Measurements from ENCODE around the gene METTL25B.

Gene METTL25B

GRCh38 chr1:156744344-156744743 is 16.1 kb downstream of the METTL25B start:
- H2BK120ac ChIP-seq (ENCODE audit: insufficient read depth, low read length, poor library complexity) = no peak overlapping the region
- no peak overlapping the region for H4K12ac ChIP-seq (ENCODE audit: low read depth, low read length)
- H3K9me3 ChIP-seq (ENCODE audit: insufficient read depth, low read depth, low read length) = no peaks in the 10 kb centered on the region
- peak overlapping the region; percentile 32 for H3K9ac ChIP-seq (ENCODE audit: low read length)
- no peak overlapping the region for H2AK5ac ChIP-seq (ENCODE audit: low read length)
- H3K23ac ChIP-seq (ENCODE audit: low read length) = no peak overlapping the region
- WGBS (ENCODE audit: extremely low coverage, insufficient coverage, insufficient read length) = no CpG with 5 or more reads among the region's 12 CpGs
- peaks cover 31% of the 10 kb centered on the region for H3K79me1 ChIP-seq (ENCODE audit: low read length)
- H2BK12ac ChIP-seq (ENCODE audit: low read length) = no peak overlapping the region
- peaks cover 27 to 36% of the 10 kb centered on the region in 2 experiments for H3K36me3 ChIP-seq (ENCODE audit: control insufficient read depth in 1 of 2, insufficient read depth in 2 of 2, low read length in 2 of 2)
- H3K27me3 ChIP-seq (ENCODE audit: insufficient read depth, low read length) = no peaks in the 10 kb centered on the region
- no peak overlapping the region for H3K27ac ChIP-seq (ENCODE audit: low read depth, low read length)
- no peak overlapping the region for H2AFZ ChIP-seq (ENCODE audit: insufficient read depth, low read length, poor library complexity)
- H3K79me2 ChIP-seq (ENCODE audit: control insufficient read depth, insufficient read depth, low read length, poor library complexity) = peaks cover 32% of the 10 kb centered on the region
- DNase-seq = no peak
- H4K91ac ChIP-seq (ENCODE audit: low read depth, low read length) = no peak overlapping the region
- H3K4me3 ChIP-seq (ENCODE audit: low read depth, low read length) = no peak overlapping the region
- H2BK5ac ChIP-seq (ENCODE audit: low read depth, low read length, poor library complexity) = no peak overlapping the region
- no peak overlapping the region for H3K18ac ChIP-seq (ENCODE audit: low read length)
- H3K4me1 ChIP-seq (ENCODE audit: control insufficient read depth in 1 of 2, insufficient read depth in 2 of 2, low read length in 2 of 2) = peaks cover 34 to 36% of the 10 kb centered on the region in 2 experiments
- H3K14ac ChIP-seq (ENCODE audit: low read length) = no peak overlapping the region
- no peak overlapping the region for H3K4me2 ChIP-seq (ENCODE audit: low read length)
- no peak overlapping the region for H4K8ac ChIP-seq (ENCODE audit: low read depth, low read length)
- H3K4ac ChIP-seq (ENCODE audit: low read depth, low read length) = no peak overlapping the region

- no peak overlapping the region for H3K14ac ChIP-seq (ENCODE audit: low read length)
- H3K9ac ChIP-seq (ENCODE audit: low read length) = peak overlapping the region; percentile 32
- H3K36me3 ChIP-seq (ENCODE audit: control insufficient read depth in 1 of 2, insufficient read depth in 2 of 2, low read length in 2 of 2) = peaks cover 33 to 40% of the 10 kb centered on the region in 2 experiments
- H2AK5ac ChIP-seq (ENCODE audit: low read length) = no peak overlapping the region
- no peak overlapping the region for H3K23ac ChIP-seq (ENCODE audit: low read length)
- H3K18ac ChIP-seq (ENCODE audit: low read length) = peak overlapping the region; percentile 33
- peak overlapping the region; percentile 48 for H4K12ac ChIP-seq (ENCODE audit: low read depth, low read length)
- peak overlapping the region; percentile 57 for H4K8ac ChIP-seq (ENCODE audit: low read depth, low read length)
- no peaks in the 10 kb centered on the region for H3K27me3 ChIP-seq (ENCODE audit: insufficient read depth, low read length)
- no peak overlapping the region for H3K4me3 ChIP-seq (ENCODE audit: low read depth, low read length)
- no peak overlapping the region for H3K27ac ChIP-seq (ENCODE audit: low read depth, low read length)
- no peak for DNase-seq
- H2BK12ac ChIP-seq (ENCODE audit: low read length) = peak overlapping the region; percentile 19
- H3K4me1 ChIP-seq (ENCODE audit: control insufficient read depth in 1 of 2, insufficient read depth in 2 of 2, low read length in 2 of 2) = peaks cover 40 to 42% of the 10 kb centered on the region in 2 experiments
- no CpG with 5 or more reads among the region's 14 CpGs for WGBS (ENCODE audit: extremely low coverage, insufficient coverage, insufficient read length)
- no peak overlapping the region for H3K4me2 ChIP-seq (ENCODE audit: low read length)
- no peak overlapping the region for H4K91ac ChIP-seq (ENCODE audit: low read depth, low read length)
- no peak overlapping the region for H2AFZ ChIP-seq (ENCODE audit: insufficient read depth, low read length, poor library complexity)
- no peak overlapping the region for H2BK5ac ChIP-seq (ENCODE audit: low read depth, low read length, poor library complexity)
- peaks cover 38% of the 10 kb centered on the region for H3K79me2 ChIP-seq (ENCODE audit: control insufficient read depth, insufficient read depth, low read length, poor library complexity)
- H3K9me3 ChIP-seq (ENCODE audit: insufficient read depth, low read depth, low read length) = no peaks in the 10 kb centered on the region
- H3K4ac ChIP-seq (ENCODE audit: low read depth, low read length) = peak overlapping the region; percentile 93
- no peak overlapping the region for H2BK120ac ChIP-seq (ENCODE audit: insufficient read depth, low read length, poor library complexity)
- peaks cover 31% of the 10 kb centered on the region for H3K79me1 ChIP-seq (ENCODE audit: low read length)
Observed at GRCh38 chr1:156744786-156745419, 16.6 kb downstream of the METTL25B start.

- H2BK12ac ChIP-seq (ENCODE audit: low read length) = no peak overlapping the region
- H3K14ac ChIP-seq (ENCODE audit: low read length) = no peak overlapping the region
- no peak for DNase-seq
- no CpG with 5 or more reads among the region's 3 CpGs for WGBS (ENCODE audit: extremely low coverage, insufficient coverage, insufficient read length)
- H3K79me2 ChIP-seq (ENCODE audit: control insufficient read depth, insufficient read depth, low read length, poor library complexity) = peaks cover 48% of the 10 kb centered on the region
- H2BK5ac ChIP-seq (ENCODE audit: low read depth, low read length, poor library complexity) = peak overlapping the region; percentile 2
- no peak overlapping the region for H3K27ac ChIP-seq (ENCODE audit: low read depth, low read length)
- H3K27me3 ChIP-seq (ENCODE audit: insufficient read depth, low read length) = no peaks in the 10 kb centered on the region
- peaks cover 37% of the 10 kb centered on the region for H3K79me1 ChIP-seq (ENCODE audit: low read length)
- no peak overlapping the region for H2AK5ac ChIP-seq (ENCODE audit: low read length)
- peaks cover 33 to 40% of the 10 kb centered on the region in 2 experiments for H3K36me3 ChIP-seq (ENCODE audit: control insufficient read depth in 1 of 2, insufficient read depth in 2 of 2, low read length in 2 of 2)
- H3K4me3 ChIP-seq (ENCODE audit: low read depth, low read length) = no peak overlapping the region
- no peak overlapping the region for H4K12ac ChIP-seq (ENCODE audit: low read depth, low read length)
- no peak overlapping the region for H2BK120ac ChIP-seq (ENCODE audit: insufficient read depth, low read length, poor library complexity)
- peak overlapping the region; percentile 67 for H3K4me2 ChIP-seq (ENCODE audit: low read length)
- H3K9me3 ChIP-seq (ENCODE audit: insufficient read depth, low read depth, low read length) = peaks cover 2% of the 10 kb centered on the region
- peak overlapping the region; percentile 93 for H3K4ac ChIP-seq (ENCODE audit: low read depth, low read length)
- no peak overlapping the region for H3K18ac ChIP-seq (ENCODE audit: low read length)
- H2AFZ ChIP-seq (ENCODE audit: insufficient read depth, low read length, poor library complexity) = no peak overlapping the region
- peaks cover 45 to 47% of the 10 kb centered on the region in 2 experiments for H3K4me1 ChIP-seq (ENCODE audit: control insufficient read depth in 1 of 2, insufficient read depth in 2 of 2, low read length in 2 of 2)
- peak overlapping the region; percentile 11 for H3K9ac ChIP-seq (ENCODE audit: low read length)
- peak overlapping the region; percentile 97 for H4K8ac ChIP-seq (ENCODE audit: low read depth, low read length)
- H4K91ac ChIP-seq (ENCODE audit: low read depth, low read length) = peak overlapping the region; percentile 94
- no peak overlapping the region for H3K23ac ChIP-seq (ENCODE audit: low read length)
Observed at GRCh38 chr1:156745881-156746280, 17.6 kb downstream of the METTL25B start.

DNA sequence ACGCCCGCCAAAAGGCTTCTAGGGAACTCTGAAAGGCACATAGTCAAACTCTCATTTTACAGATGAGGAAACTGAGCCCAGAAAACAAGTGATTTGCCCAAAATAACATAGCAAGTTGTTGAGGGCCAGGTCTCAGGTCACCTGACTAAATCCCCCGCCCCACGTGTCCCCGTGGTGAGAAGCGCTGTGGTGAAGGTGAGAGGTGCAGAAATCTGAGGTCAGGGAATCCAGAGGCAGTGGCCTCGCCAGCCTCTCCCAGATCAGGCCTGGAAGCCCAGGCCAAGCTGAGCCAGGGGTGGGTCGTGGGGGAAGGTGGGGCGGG is 18.1 kb downstream of the METTL25B start:
- no peak for DNase-seq
- Histone ChIP-seq H3K27ac (ENCODE audit: low read depth, low read length) (peak overlapping the region; percentile 100), H3K4ac (ENCODE audit: low read depth, low read length) (peak overlapping the region; percentile 93), H2BK12ac (ENCODE audit: low read length) (peak overlapping the region; percentile 47), H2AFZ (ENCODE audit: insufficient read depth, low read length, poor library complexity) (peak overlapping the region; percentile 61), H3K14ac (ENCODE audit: low read length) (peak overlapping the region; percentile 95), H3K23ac (ENCODE audit: low read length) (no peak overlapping the region), H3K4me1 (ENCODE audit: control insufficient read depth in 1 of 2, insufficient read depth in 2 of 2, low read length in 2 of 2) (peaks cover 45% of the 10 kb centered on the region in 2 experiments), H3K36me3 (ENCODE audit: control insufficient read depth in 1 of 2, insufficient read depth in 2 of 2, low read length in 2 of 2) (peaks cover 33 to 40% of the 10 kb centered on the region in 2 experiments), H2BK5ac (ENCODE audit: low read depth, low read length, poor library complexity) (peak overlapping the region; percentile 79), H3K9me3 (ENCODE audit: insufficient read depth, low read depth, low read length) (peaks cover 2% of the 10 kb centered on the region), H3K27me3 (ENCODE audit: insufficient read depth, low read length) (no peaks in the 10 kb centered on the region), H3K79me1 (ENCODE audit: low read length) (peaks cover 41% of the 10 kb centered on the region), H3K4me2 (ENCODE audit: low read length) (peak overlapping the region; percentile 67), H4K8ac (ENCODE audit: low read depth, low read length) (peak overlapping the region; percentile 97), H2BK120ac (ENCODE audit: insufficient read depth, low read length, poor library complexity) (peak overlapping the region; percentile 93), H4K12ac (ENCODE audit: low read depth, low read length) (peak overlapping the region; percentile 84), H3K79me2 (ENCODE audit: control insufficient read depth, insufficient read depth, low read length, poor library complexity) (peaks cover 52% of the 10 kb centered on the region), H3K18ac (ENCODE audit: low read length) (peak overlapping the region; percentile 96), H2AK5ac (ENCODE audit: low read length) (peak overlapping the region; percentile 89), H4K91ac (ENCODE audit: low read depth, low read length) (peak overlapping the region; percentile 94), H3K4me3 (ENCODE audit: low read depth, low read length) (no peak overlapping the region), H3K9ac (ENCODE audit: low read length) (peak overlapping the region; percentile 68)
- WGBS (ENCODE audit: extremely low coverage, insufficient coverage, insufficient read length) = no CpG with 5 or more reads among the region's 9 CpGs
